UCSD-AML1 (cell line): Measurements from ENCODE around the gene TGFBI.

Experiments used
- DNase-seq: peaks from one replicate; lab custom pipeline; 2025; ENCODE audit not compliant: unreplicated experiment; lab: John Stamatoyannopoulos, UW

TGFBI gene

GRCh38 chr5:136084698-136085097, 55.9 kb downstream of the TGFBI start:
- DNase-seq, result no peak

- DNase-seq, result no peak
Measured at GRCh38 chr5:136086783-136087566, 58.2 kb downstream of the TGFBI start.

GRCh38 chr5:136087961-136088871, 59.4 kb downstream of the TGFBI start:
- DNase-seq, result no peak

GRCh38 chr5:136089791-136090190, 61.0 kb downstream of the TGFBI start:
- no peak for DNase-seq

GRCh38 chr5:136090319-136090718, 61.5 kb downstream of the TGFBI start:
- no peak for DNase-seq

GRCh38 chr5:136094189-136094912, 65.6 kb downstream of the TGFBI start:
- no peak for DNase-seq

- DNase-seq, result no peak
Measured at GRCh38 chr5:136094913-136095641, 66.3 kb downstream of the TGFBI start.

GRCh38 chr5:136098176-136098575, 69.4 kb downstream of the TGFBI start:
- no peak for DNase-seq

- DNase-seq, result no peak
Measured at GRCh38 chr5:136099870-136100269, 71.1 kb downstream of the TGFBI start.

GRCh38 chr5:136101884-136102283, 73.1 kb downstream of the TGFBI start:
- no peak for DNase-seq

GRCh38 chr5:136103118-136103517, 74.3 kb downstream of the TGFBI start:
- no peak for DNase-seq

GRCh38 chr5:136104306-136104965, 75.6 kb downstream of the TGFBI start:
- DNase-seq, result no peak

- no peak for DNase-seq
Measured at GRCh38 chr5:136106351-136107031, 77.7 kb downstream of the TGFBI start.

GRCh38 chr5:136108180-136108611, 79.4 kb downstream of the TGFBI start:
- no peak for DNase-seq

- no peak for DNase-seq
Measured at GRCh38 chr5:136108766-136109165, 80.0 kb downstream of the TGFBI start.

GRCh38 chr5:136109453-136110135, 80.8 kb downstream of the TGFBI start:
- DNase-seq, result no peak
